Measurements from ENCODE around the gene SND1.
"Not testable (repeated sequence)": the region's sequence is repeated elsewhere in the genome, so short reads cannot be mapped to it uniquely, and the experiment has no call there.

Gene SND1

GRCh38 chr7:127810696-127811660, 159.0 kb downstream of the SND1 start:
- no peak for DNase-seq

- no peak for DNase-seq
These were observed 160.5 kb downstream of the SND1 start for GRCh38 chr7:127812540-127812939.

- no peak for DNase-seq
These were observed 162.1 kb downstream of the SND1 start for GRCh38 chr7:127813991-127814541.

- no peak for DNase-seq
These were observed 163.7 kb downstream of the SND1 start for GRCh38 chr7:127815631-127816145.

GRCh38 chr7:127816354-127817190, 164.6 kb downstream of the SND1 start:
- no peak for DNase-seq

- no peak for DNase-seq
These were observed 165.5 kb downstream of the SND1 start for GRCh38 chr7:127817466-127817865.

GRCh38 chr7:127818306-127818705, 166.3 kb downstream of the SND1 start:
- DNase-seq: no peak

GRCh38 chr7:127819975-127820731, 168.2 kb downstream of the SND1 start:
- no peak for DNase-seq

- no peak for DNase-seq
These were observed 168.7 kb downstream of the SND1 start for GRCh38 chr7:127820732-127821085.

GRCh38 chr7:127821146-127821545, 169.2 kb downstream of the SND1 start:
- DNase-seq: no peak

- no peak for DNase-seq
These were observed 171.0 kb downstream of the SND1 start for GRCh38 chr7:127822822-127823508.

- DNase-seq: no peak
These were observed 172.7 kb downstream of the SND1 start for GRCh38 chr7:127824682-127825081.

- no peak for DNase-seq
These were observed 177.0 kb downstream of the SND1 start for GRCh38 chr7:127828843-127829500.

- DNase-seq: no peak
These were observed 179.6 kb downstream of the SND1 start for GRCh38 chr7:127831318-127832219.

GRCh38 chr7:127832592-127832991, 180.6 kb downstream of the SND1 start:
- DNase-seq: no peak

- no peak for DNase-seq
These were observed 181.6 kb downstream of the SND1 start for GRCh38 chr7:127833641-127834040.

GRCh38 chr7:127835679-127836078, 183.7 kb downstream of the SND1 start:
- DNase-seq: no peak

- not testable (repeated sequence) for DNase-seq
These were observed 185.9 kb downstream of the SND1 start for GRCh38 chr7:127837816-127838410.

- no peak for DNase-seq
These were observed 186.9 kb downstream of the SND1 start for GRCh38 chr7:127838816-127839415.

Data from CD4-positive, alpha-beta T cell treated with Interleukin-21 for 1 hour (primary cell).